IPS DF 19.7 (cell line): Measurements from ENCODE around the gene TBC1D10B.
"Not testable (repeated sequence)": the region's sequence is repeated elsewhere in the genome, so short reads cannot be mapped to it uniquely, and the experiment has no call there.

Experiments used
- DNase-seq: peaks from one replicate; pipeline ENCODE4 v3.0.0-alpha.2; 2013; ENCODE audit warnings: low read depth, low spot score

TBC1D10B gene

DNA sequence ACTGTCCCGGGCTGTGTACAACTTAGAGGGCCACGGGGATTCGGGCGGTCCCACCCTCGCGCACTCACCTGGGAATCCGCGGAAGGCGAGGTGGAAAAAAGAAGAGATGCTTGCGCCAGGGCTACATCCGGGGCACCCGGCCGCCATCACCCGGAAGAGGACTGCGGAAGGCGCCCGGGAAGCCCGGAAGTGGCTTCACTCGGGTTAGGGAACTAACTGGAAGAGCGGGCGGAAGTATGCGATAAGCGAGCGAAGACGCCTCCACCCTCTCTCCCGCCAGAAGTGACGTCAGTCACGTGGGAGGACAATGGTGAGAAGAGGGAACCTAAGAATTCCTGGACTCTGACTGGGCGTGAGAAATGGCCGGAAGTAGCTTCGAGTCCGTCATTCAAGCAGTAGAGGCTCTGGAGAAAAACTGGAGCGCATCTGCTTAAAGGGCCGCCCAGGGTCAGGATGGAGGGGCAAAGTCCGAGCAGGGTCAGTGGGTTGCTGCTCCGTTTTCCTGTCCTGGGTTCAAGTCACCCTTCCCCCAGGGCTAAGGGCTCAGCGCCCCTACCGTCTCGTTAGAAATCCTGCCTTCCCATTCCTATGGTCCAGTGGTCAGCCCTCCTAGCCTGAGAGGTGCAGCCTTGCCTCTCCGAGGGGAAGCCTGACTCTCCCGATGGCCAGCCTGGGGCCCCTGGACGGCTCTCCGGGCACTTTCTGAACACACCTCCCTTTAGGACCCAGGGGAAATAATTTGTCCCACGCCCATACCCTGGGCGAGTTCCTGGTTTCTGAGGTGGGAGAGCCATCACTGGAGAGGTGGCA, 14.9 kb downstream of the TBC1D10B start, which contains the start of gene CD2BP2:
TSS of gene CD2BP2 (minus strand) at position 165 of the 810 bp plus-strand sequence. CDS start 627 bp downstream, outside the sequence.
- DNase-seq = peak; percentile 98

DNA sequence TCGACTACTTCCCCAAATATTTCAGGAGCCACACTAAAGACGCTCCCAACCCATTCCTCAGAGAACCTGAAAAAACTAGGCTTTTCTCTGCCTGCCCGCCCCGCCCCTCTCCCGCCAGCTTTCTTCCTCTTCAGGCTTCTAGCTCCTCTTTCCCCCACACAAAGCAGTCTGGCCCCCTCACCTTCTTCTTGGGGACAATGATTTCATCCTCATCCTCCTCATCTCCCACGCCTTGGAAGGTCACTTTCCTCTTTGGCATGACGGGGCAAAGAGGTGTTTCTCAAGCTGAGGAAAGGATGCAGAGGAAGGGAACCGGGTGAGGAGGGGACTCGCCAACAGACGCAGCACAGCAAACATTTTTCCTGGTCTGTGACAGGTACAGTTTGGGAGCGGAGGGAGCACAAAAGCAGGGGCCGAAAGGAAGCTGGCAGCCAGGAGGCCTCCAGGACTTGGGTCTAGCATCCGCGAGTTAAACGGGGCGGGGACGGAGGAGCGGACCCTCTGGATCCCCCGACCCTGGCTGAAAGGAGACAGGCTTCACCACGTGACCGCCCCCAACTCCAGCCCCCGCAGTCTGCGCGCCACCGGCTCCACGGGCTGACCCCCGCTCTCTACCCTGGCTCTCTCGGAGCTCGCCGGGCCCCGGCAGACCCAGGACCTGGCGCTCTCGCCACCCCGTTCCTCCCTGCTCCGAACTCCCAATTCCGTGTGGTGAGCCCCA, 15.7 kb downstream of the TBC1D10B start:
- DNase-seq = no peak

DNA sequence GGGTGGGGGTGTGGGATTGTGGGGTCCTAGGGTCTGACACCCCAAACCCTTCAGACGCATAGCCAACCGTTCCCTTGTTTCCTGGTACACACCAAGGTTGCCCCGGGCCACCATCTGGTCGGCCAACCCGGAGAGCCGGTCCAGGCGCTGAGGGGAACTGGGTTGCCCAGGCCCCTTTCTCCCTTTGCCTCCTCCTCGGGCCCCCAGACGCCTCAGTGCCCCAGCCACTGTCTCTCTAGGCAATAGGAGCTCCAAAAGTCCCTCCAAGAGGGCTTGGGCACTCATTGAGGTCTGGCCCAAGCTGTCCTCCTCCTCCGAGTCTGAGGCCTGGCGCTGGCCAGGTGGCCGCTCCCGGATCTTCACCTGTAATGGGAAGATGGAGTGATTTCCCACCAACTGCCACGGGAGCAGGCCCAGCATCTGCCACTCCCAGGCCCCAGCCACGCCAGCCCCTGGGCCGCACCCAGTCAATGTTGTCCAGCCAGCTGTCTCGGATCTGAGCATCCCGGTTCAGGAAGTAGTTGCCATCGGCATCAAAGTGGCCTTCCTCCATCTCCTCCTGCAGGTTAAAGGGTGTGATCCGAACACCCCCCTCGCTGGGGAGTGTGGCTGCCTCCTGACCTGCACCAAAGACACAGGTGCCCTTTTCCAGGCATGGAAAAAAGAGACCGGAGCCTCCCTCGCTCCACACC, 16.7 kb downstream of the TBC1D10B start:
- no peak for DNase-seq

DNA sequence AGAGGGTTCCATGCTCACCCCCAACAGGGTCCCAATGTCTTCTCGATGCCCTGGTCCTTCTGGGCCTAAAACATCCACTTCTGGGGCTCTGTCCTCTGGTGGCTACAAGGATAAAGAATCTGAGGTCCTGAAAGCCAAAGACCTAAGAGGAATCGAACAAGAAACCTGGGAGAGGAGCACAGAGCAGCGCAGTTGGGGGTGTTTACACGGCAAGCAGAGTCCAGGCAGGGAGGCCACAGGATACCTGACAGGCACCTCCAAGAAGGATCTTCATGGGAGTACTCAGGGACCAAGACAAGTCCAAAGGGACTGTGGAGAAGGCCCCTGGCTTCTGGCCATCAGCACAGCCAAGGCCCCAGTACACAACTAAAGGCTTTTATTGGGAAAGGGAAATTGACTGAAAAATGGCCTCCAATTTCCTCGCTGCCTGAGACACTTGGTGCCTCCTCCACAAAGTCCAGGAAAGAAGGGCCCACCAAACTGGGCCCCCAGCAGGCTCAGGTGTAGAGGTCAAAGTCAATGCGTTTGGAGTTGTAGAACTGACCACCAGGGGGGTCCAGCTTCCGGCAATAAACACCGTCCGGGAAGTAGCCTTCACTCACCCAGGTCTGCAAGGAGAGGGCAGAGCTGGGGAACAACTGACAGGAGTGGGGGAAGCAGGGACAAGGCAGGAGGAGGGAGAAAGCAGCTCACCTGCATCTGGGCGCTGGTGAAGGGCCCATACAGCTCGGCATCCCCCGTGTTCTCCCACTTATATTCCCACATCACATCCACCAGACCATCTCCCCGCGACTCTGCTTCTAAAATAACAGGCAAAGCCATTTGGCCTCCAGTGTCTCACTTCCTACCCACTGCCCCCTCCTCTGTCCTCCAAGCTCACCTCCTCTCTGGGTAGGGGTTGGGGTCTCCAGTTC, 17.5 kb downstream of the TBC1D10B start:
- no peak for DNase-seq

DNA sequence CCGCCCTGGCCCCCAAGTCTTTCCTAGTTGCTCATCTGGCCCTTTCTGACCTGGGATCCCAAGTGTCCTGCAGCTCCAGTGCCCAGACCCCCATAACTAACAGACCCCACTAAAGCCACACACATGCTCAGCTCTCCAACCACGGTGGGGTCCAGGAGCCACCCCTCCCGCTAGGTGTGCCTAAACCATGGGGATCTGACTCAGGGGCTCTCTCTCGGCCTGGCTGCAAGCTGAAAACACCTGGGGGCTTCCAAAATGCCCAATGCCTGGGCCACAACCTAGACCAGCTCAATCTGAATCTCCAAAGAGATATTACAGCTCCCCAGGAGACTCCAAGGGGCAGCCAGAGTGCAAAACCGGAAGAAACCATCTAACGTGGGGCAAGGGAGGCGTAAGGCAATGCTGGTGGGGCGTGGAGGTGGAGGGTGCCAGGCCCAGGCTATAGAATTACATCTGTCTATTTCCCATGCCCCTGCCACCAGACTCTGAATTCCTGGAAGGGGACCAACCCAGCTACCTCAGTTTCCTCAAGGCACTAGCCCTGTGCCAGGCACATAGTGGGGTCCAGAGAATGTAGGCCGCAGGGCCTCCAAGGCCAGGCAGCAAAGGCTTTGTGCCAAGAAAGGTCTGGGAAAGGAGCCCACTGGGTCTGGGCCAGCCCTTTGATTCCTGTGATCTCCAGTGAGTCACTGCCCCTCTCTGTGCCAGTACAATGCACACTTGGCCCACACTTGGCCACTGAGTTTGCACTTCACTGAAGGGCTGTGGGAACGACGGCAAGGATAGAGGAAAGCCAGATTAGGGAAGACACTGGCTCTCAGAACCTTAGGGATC, 18.5 kb downstream of the TBC1D10B start:
- no peak for DNase-seq

DNA sequence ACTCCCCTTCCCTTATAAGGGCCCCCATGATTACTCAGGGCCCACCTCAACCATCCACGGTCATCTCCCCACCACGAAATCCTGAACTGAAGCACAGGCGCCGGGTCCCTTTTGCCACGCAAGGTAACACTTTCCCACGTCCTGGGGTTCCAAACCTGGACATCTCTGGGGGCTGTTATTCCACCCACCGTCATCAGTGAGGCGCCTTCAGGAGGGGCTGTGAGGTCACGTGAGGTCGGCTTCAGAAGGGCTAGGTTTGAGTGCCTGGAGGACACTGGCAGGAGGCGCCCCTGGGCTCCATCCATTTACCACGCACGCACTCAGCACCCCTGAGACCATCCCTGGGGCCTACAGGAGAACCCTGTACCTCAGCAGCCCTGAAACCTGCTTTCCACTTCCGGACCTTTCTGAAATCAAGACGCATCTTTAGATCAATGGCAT, 19.3 kb downstream of the TBC1D10B start:
- DNase-seq = no peak

DNA sequence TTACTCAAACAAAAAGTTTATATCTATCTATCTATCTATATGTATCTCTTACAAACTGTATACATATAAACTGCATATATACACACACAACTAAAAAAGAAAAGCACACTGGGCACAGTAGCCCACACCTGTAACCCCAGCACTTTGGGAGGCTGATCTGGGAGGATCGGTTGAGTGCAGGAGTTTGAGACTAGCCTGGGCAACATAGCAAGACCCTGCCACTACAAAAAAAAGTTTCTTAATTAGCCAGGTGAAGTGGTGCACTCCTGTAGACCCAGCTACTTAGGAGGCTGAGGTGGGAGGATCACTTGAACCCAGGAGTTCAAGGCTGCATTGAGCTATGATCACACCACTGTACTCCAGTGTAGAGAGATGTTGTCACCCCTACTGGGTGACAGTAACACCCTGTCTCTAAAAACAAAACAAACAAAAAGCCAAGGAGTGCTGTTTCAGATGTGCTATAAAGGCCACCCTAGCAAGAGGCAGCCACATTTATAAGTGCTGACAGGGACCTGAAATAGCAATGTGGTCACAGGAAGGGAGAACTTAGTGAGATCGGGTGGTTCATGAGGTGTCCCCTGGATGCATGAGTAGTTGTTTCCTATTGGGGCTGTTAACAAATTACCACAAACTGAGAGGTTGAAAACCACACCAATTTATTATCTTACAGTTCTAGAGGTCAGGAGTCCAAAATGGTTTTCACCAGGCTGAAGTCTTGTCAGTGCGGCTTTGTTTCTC, 20.0 kb downstream of the TBC1D10B start:
- DNase-seq = no peak

DNA sequence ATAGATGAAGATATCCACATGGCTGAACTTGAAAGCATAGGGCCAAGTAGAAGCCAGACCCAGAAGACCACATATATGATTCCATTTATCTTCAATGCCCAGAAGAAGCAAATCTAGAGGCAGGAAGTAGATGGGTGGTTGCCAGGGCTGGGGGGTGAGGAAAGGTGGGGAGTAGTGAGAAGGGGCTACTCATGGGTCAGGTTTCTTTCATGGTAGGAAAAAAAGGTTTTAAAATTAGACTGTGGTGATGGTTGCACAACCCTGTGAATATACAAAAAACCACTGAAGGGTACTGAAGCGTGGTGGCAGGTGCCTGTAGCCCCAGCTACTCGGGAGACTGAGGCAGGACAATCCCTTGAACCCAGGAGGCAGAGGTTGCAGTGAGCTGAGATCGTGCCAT, 20.6 kb downstream of the TBC1D10B start:
- no peak for DNase-seq

DNA sequence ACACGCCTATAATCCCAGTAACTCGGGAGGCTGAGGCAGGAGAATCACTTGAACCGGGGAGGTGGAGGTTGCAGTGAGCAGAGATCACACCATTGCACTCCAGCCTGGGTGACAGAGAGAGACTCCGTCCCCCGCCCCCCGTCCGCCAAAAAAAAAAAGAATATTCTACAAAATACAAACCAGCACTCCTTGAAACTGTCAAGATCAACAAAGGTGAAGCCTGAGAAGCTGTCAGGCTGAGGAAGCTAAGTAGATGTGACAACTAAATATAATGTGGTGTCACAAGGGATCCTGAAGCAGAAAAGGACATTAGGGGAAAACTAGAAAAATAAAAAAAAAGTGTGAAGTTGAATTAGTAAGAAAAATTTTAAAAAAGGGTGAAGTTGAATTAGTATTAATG, 21.4 kb downstream of the TBC1D10B start:
- DNase-seq = no peak

DNA sequence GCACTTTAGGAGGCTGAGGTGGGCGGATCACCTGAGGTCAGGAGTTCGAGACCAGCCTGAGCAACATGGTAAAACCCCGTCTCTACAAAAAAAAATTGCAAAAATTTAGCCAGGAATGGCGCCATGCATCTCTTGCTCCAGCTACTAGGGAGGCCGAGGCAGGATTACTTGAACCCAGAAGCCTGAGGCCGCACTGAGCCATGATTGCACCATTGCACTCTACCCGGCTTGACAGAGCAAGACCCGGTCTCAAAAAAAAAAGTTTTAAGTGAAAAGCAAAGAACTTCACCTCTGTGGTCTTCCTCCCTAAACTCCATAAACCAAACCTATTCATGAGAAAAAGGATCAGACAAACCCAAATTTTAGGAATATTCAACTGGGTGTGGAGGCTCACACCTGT, 22.2 kb downstream of the TBC1D10B start:
- DNase-seq = no peak

DNA sequence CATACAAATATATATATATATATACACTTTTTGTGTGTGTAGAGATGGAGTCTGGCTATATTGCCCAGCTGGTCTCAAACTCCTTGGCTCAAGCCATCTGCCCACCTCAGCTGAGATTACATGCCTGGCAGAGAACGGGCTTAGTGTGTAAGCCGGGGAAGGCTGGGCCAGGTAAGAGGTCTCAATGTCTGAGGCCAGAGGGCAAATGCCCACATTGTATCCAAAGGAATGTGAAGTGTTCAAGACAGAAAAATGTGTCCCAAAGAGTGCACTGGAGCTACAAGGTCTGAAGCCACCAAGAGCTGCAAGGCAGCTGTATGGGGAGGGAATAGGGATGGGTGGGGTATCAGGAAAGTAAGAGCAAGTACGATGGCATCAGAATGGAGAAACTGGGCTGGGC, 24.0 kb downstream of the TBC1D10B start:
- no peak for DNase-seq

DNA sequence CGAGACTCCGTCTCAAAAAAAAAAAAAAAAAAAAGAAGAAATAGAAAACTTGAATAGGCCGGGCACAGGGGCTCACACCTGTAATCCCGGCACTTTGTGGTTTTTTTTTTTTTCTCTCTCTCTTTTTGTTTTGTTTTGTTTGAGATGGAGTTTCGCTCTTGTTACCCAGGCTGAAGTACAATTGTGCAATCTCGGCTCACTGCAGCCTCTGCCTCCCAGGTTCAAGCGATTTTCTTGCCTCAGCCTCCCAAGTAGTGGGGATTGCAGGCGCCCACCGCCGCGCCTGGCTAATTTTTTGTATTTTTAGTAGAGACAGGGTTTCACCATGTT, 26.8 kb downstream of the TBC1D10B start:
- DNase-seq = not testable (repeated sequence)

DNA sequence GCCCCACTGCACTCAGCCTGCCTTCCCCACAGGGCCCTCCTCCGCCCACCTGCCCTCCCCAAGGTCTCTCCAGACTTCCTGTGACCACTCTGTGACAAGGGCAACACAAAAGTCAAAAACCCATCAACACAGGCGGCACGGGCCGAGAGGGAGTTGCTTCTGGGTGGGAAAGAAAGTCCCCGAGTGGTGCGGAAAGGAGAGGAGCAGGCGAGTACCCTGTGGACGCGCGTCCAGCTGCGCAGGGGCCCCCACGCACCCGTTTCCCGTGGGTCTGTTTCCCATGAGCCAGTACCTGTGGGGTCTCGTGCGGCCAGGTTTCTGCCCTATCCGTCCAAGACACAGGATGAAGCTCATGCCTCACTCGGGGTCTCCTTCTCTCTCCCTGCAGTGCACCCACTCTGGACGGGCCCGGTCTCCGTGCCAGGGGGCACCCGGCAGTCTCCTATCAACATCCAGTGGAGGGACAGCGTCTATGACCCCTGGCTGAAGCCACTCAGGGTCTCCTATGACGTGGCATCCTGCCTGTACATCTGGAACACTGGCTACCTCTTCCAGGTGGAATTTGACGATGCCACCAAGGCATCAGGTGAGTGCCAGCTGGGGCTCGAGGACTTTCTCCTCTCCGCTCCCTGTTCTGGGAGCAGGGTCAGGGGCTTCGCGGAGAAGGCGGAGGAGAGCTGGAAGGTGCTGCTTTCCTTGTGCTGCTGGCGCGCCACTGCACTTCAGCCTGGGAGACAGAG, 27.4 kb downstream of the TBC1D10B start:
- no peak for DNase-seq

DNA sequence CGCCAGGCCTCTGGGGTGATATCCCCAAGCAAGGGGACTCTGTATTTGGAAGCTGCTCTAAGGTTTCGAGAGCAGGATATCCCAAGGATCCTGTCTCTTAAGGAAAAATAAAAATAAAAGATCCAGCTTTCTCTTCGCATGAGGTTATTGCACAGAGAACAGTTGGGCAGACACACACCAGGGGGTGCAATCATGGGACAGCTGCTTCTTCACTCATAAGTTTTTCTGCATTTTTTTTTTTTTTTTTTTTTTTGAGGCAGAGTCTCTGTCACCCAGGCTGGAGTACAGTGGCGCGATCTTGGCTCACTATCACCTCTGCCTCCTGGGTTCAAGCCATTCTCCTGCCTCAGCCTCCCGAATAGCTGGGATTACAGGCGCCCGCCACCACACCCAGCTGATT, 28.3 kb downstream of the TBC1D10B start:
- not testable (repeated sequence) for DNase-seq

DNA sequence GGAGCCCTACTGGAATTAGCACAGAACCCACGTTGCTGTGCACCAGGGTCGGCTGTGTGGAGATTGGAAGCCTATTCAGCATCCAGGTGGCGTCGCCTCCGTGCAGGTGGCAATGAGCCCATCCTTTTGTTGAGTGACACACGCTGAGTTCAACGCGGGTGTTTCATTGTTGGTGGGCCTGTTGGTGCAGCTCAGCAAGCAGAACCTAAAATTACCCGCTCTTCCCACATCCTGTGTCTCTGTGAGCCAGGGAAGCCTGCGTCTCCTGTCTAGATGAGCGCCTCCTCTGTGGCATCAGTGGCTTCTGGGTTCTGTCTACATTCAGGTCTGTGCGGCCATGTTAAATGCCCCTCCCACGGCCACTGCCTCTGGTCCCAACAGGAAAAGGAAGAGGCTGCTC, 29.7 kb downstream of the TBC1D10B start:
- DNase-seq = no peak

DNA sequence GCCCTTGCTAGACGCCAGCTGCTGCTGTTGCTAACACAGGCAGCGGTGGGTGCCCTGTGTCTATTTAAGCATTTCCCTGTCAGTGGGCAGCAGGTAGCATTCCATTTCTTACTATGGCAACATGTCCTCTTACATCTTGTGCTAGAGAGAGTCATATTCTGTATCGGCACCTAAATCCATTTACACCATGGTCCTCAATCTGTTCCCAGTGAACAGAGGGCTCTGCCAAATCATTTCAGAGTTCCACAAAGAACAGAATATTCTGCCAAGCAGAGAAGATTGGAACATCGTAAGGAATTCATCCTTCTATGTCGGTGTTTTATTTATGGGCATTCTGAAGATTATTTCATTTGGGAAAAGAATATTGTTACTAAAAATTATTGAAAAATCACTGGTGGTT, 31.6 kb downstream of the TBC1D10B start:
- not testable (repeated sequence) for DNase-seq

DNA sequence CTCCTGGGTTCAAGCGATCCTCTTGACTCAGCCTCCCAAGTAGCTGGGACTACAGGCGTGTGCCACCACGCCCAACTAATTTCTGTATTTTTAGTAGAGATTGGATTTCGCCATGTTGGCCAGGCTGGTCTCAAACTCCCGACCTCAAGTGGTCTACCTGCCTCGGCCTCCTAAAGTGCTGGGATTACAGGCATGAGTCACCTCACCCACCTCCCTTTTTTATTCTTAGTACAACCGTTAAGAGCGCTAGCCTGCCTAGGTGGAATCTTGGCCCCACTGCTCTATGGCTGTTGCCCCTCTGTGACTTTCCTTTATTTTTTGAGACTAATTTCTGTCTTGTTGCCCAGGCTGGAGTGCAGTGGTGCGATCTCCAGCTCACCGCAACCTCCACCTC, 32.3 kb downstream of the TBC1D10B start:
- DNase-seq = not testable (repeated sequence)

DNA sequence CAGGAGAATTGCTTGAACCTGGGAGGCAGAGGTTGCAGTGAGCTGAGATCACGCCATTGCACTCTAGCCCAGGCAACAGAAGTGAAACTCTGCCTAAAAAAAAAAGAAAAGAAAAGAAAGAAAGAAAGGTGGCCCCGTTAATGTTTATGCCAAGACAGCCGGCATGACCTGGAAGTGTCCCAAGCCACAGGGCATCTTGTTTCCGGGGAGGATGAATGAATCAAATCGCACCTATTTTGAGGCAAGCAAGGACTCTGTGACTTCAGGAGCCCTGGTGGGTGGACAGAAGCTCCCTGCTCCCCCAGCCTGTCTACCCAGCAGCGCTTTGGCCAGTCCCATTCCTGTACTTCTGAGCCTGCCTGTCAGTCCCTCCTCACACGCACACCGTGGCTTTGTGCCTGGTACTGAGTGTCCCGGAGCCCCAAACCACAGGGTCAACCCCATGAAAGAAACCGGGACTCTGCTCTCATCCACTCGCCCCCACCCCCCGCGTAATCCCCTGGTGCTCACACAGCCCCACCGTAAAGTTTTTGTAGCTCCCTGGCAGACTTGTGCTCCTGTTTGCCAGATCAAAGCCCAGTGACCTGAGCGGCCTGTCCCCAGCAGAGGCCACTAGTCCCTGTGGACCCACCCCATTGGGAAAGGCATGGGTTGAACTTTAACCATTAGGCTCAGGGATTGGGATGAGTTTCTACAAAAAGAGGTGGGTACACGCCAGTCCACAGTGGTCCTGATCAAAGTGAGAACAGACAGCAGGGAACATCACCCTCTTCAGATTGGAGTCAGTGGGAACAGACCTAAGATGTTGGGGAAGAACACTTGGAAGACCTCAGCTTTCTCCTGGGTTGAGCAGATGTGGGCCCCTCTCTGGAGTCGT, 34.5 kb downstream of the TBC1D10B start:
- no peak for DNase-seq
